Sigmoid colon (tissue), 7 donors: ENCODE results near the gene NF2. TPM values are rescaled to one million over a fixed set of nuclear protein-coding genes. Genes with fewer than 3 reads are reported as not detected.

Experiments
- DNase-seq: peaks from one replicate; pipeline ENCODE4 v3.0.0-alpha.2; 2019
- H3K27ac ChIP-seq, 4 donors: fragments of 200-600 bp; sonication (generic); one replicate each; pipeline ENCODE4 v1.5.1; 2016 to 2019; ENCODE audit warnings: mild to moderate bottlenecking in 1 of 4
- H3K27me3 ChIP-seq, 3 donors: fragments of 200-600 bp; sonication (generic); one replicate each; pipeline ENCODE4 v1.5.1; 2019; ENCODE audit warnings: mild to moderate bottlenecking in 1 of 3
- H3K36me3 ChIP-seq, 4 donors: fragments of 200-600 bp; sonication (generic); one replicate each; pipeline ENCODE4 v1.5.1; 2016 to 2019
- H3K4me1 ChIP-seq, 4 donors: fragments of 200-600 bp; sonication (generic); one replicate each; pipeline ENCODE4 v1.5.1; 2017 to 2019
- H3K4me3 ChIP-seq, 4 donors: fragments of 200-600 bp; sonication (generic); one replicate each; pipeline ENCODE4 v1.5.1; 2017 to 2019; ENCODE audit warnings: mild to moderate bottlenecking in 2 of 4, moderate library complexity in 1 of 4
- H3K9me3 ChIP-seq, 4 donors: fragments of 200-600 bp in 3 of 4; sonication (generic) in 3 of 4; one replicate each; pipeline versions ENCODE4 v1.5.1 to v1.6.1; 2013 to 2019
- CTCF ChIP-seq, 4 experiments: fragments of 450-650 bp in 3 of 4; fragments of 200-600 bp in 1 of 4; IDR thresholded peaks; one replicate each; pipeline ENCODE4 v1.5.1; 2016 to 2019; ENCODE audit warnings: antibody characterized with exemption in 4 of 4, mild to moderate bottlenecking in 3 of 4, moderate library complexity in 2 of 4
- EP300 ChIP-seq, 4 donors: sonication (generic); formaldehyde crosslinking; IDR thresholded peaks; one replicate each; pipeline ENCODE4 v1.6.1; 2017; ENCODE audit warnings: antibody characterized with exemption in 4 of 4
- POLR2A ChIP-seq, 2 donors: fragments of 450-650 bp; IDR thresholded peaks; one replicate each; pipeline ENCODE4 v1.6.1; 2016; ENCODE audit warnings: antibody characterized with exemption in 2 of 2, mild to moderate bottlenecking in 2 of 2, moderate library complexity in 2 of 2
- POLR2AphosphoS5 ChIP-seq, 4 donors: sonication (generic); formaldehyde crosslinking; IDR thresholded peaks; one replicate each; pipeline ENCODE4 v1.6.1; 2017; ENCODE audit warnings: antibody characterized with exemption in 4 of 4
- WGBS, 2 donors: extraction: QIAGEN DNeasy Blood & Tissue Kit; methylation state at CpG; one replicate each; pipeline ENCODE4 v1.1.7; 2013; 5-methylcytosine and 5-hydroxymethylcytosine counted together
- intact Hi-C: fragments of 100-400 bp; cut with DNase I; formaldehyde crosslinking; loops from one replicate; pipeline ENCODE4 v1.15.1; 2023
- polyA plus RNA-seq, 3 donors: library from polyadenylated mRNA; stranded (reverse); fragments of 200-250 nt; gene quantifications; one replicate each; pipeline ENCODE4 v1.2.3, GENCODE V29; 2013
- total RNA-seq, 4 donors: library from RNA; depleted of rRNA; stranded (reverse); fragments of >200 nt; gene quantifications; one replicate each; pipeline ENCODE4 v1.1.0, GENCODE V29; 2016
- donor health status: healthy with polysubstance abuse.
- donor health status: Bipolar disorder and iron deficiency.
- donor health status: healthy.

Gene NF2
- total and polyA plus RNA-seq, 7 donors, result 3.6 to 34.3 (median 18.7) TPM

GRCh38 chr22:29629903-29630516, 26.6 kb downstream of the NF2 start:
- Histone ChIP-seq H3K4me3 (no peak overlapping the region), H3K27me3 (no peaks in the 10 kb centered on the region), H3K36me3 (no peaks in the 10 kb centered on the region), H3K9me3 (no peaks in the 10 kb centered on the region), H3K27ac (peak overlapping the region in 2 of 4 donors; percentile 22 to 39), H3K4me1 (peaks cover 0 to 67% (median 48%) of the 10 kb centered on the region in 4 donors)
- WGBS, 2 donors, result 64 to 81% methylated on average over 2 of the region's 2 CpGs
- DNase-seq, result no peak
- TF ChIP-seq POLR2A (IDR thresholded peaks at IDR 0.05) (no peak), CTCF (IDR thresholded peaks at IDR 0.05) (no peak), POLR2AphosphoS5 (IDR thresholded peaks at IDR 0.05) (no peak), EP300 (IDR thresholded peaks at IDR 0.05) (no peak)
- intact Hi-C loops, result loop anchor here (5.0 to 10.0 kb wide), 2 partner anchors 135 to 462 kb away; partner anchors contain the start of genes UQCR10 and ZMAT5

DNA sequence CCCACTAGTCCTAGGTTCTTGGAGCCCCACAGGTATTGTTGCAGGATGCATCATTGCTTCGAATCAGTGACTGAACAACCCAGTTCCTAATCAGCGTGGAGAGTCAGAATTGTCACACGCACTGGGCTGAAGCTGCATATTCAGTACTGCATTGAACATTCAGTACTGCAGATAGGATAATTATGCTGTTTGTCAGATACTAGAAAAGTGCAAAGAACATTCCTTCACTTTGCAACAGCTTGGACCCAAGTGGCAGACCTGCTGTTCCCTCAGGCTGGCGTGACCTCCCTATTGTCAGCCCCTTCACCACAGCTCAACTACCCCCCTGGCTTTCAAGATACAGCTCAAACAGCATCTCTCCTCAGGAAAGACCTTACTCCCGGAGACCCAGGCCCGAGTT, 27.6 kb downstream of the NF2 start:
- no peaks in the 10 kb centered on the region for H3K36me3 ChIP-seq
- 94 to 95% methylated on average over 6 of the region's 6 CpGs for WGBS, 2 donors

GRCh38 chr22:29631725-29632124, 28.3 kb downstream of the NF2 start:
- no peak overlapping the region for H3K27ac ChIP-seq
- H3K4me3 ChIP-seq, result no peak overlapping the region
- no peaks in the 10 kb centered on the region for H3K27me3 ChIP-seq
- DNase-seq, result no peak
- 21 to 66% methylated on average over 1 of the region's 1 CpG for WGBS, 2 donors
- no peaks in the 10 kb centered on the region for H3K9me3 ChIP-seq
- intact Hi-C loops, result loop anchor here (5.0 kb wide), 1 partner anchor 461 kb away; no protein-coding TSS in a partner anchor
- TF ChIP-seq CTCF (IDR thresholded peaks at IDR 0.05), result no peak
- TF ChIP-seq EP300 (IDR thresholded peaks at IDR 0.05), result no peak
- peaks cover 0 to 50% (median 36%) of the 10 kb centered on the region in 4 donors for H3K4me1 ChIP-seq
- H3K36me3 ChIP-seq, result no peaks in the 10 kb centered on the region

More for the DNA sequence above, 27.6 kb downstream of the NF2 start:
- peaks cover 0 to 57% (median 43%) of the 10 kb centered on the region in 4 donors for H3K4me1 ChIP-seq
- intact Hi-C loops, result loop anchor here (5.0 kb wide), 1 partner anchor 461 kb away; no protein-coding TSS in a partner anchor
- peak overlapping the region in 2 of 4 donors; percentile 22 to 39 for H3K27ac ChIP-seq
- no peak for DNase-seq
- H3K27me3 ChIP-seq, result no peaks in the 10 kb centered on the region
- no peaks in the 10 kb centered on the region for H3K9me3 ChIP-seq
- TF ChIP-seq CTCF (IDR thresholded peaks at IDR 0.05) (no peak), POLR2A (IDR thresholded peaks at IDR 0.05) (no peak), EP300 (IDR thresholded peaks at IDR 0.05) (no peak), POLR2AphosphoS5 (IDR thresholded peaks at IDR 0.05) (no peak)
- no peak overlapping the region for H3K4me3 ChIP-seq

GRCh38 chr22:29632672-29633071, 29.2 kb downstream of the NF2 start:
- peaks cover 0 to 8% (median 0%) of the 10 kb centered on the region in 4 donors for H3K36me3 ChIP-seq
- H3K4me1 ChIP-seq, result peaks cover 0 to 41% (median 31%) of the 10 kb centered on the region in 4 donors
- no peaks in the 10 kb centered on the region for H3K27me3 ChIP-seq
- no peak overlapping the region for H3K27ac ChIP-seq
- H3K4me3 ChIP-seq, result no peak overlapping the region
- no peak for DNase-seq
- TF ChIP-seq CTCF (IDR thresholded peaks at IDR 0.05) (no peak), EP300 (IDR thresholded peaks at IDR 0.05) (no peak), POLR2A (IDR thresholded peaks at IDR 0.05) (no peak), POLR2AphosphoS5 (IDR thresholded peaks at IDR 0.05) (no peak)
- 95 to 96% methylated on average over 5 of the region's 5 CpGs for WGBS, 2 donors
- intact Hi-C loops, result loop anchor here (5.0 kb wide), 1 partner anchor 460 kb away; no protein-coding TSS in a partner anchor
- H3K9me3 ChIP-seq, result no peaks in the 10 kb centered on the region
